Left lung (tissue), 10 donors: ENCODE results near the gene R3HDM2. TPM values are rescaled to one million over a fixed set of nuclear protein-coding genes. Genes with fewer than 3 reads are reported as not detected.

Experiments
- ATAC-seq: fragments of 200-7000 bp; cut with Tn5 transposase; one replicate; pipeline ENCODE4 v1.9.1; 2020; ENCODE audit warnings: moderate library complexity
- DNase-seq, 4 donors: peaks; one replicate each; pipeline ENCODE4 v3.0.0-alpha.2; 2013 to 2020
- H3K27ac ChIP-seq, 2 donors: fragments of 200-600 bp; sonication (generic) in 1 of 2; one replicate each; pipeline versions ENCODE4 v1.5.0 to v1.8.0; 2020 to 2021
- H3K27me3 ChIP-seq, 2 donors: fragments of 200-600 bp; sonication (generic) in 1 of 2; one replicate each; pipeline versions ENCODE4 v1.5.0 to v1.8.0; 2020 to 2021
- H3K36me3 ChIP-seq, 2 donors: fragments of 200-600 bp; sonication (generic) in 1 of 2; one replicate each; pipeline versions ENCODE4 v1.5.0 to v1.8.0; 2020 to 2021
- H3K4me1 ChIP-seq, 2 donors: fragments of 200-600 bp; one replicate each; pipeline ENCODE4 v1.8.0; 2021
- H3K4me3 ChIP-seq, 2 donors: fragments of 200-600 bp; sonication (generic) in 1 of 2; one replicate each; pipeline versions ENCODE4 v1.5.0 to v1.8.0; 2020 to 2021; ENCODE audit warnings: mild to moderate bottlenecking in 1 of 2
- H3K9me3 ChIP-seq, 2 donors: fragments of 200-600 bp; sonication (generic) in 1 of 2; one replicate each; pipeline versions ENCODE4 v1.5.0 to v1.8.0; 2020 to 2021
- CTCF ChIP-seq, 2 donors: fragments of 200-600 bp; sonication (generic) in 1 of 2; IDR thresholded peaks; one replicate each; pipeline versions ENCODE4 v1.5.0 to v1.8.0; 2021; ENCODE audit warnings: antibody characterized with exemption in 2 of 2
- intact Hi-C, 2 donors: fragments of 100-400 bp; cut with DNase I; formaldehyde crosslinking; loops; one replicate each; pipeline versions ENCODE4 v1.11.2 to v1.14.2; 2022
- polyA plus RNA-seq, 6 donors: library from polyadenylated mRNA; unstranded; fragments of 120-200 nt; gene quantifications; one replicate each; pipeline ENCODE4 v1.2.1, GENCODE V29; 2013; ENCODE audit not compliant: insufficient read length in 6 of 6
- total RNA-seq, 2 donors: library from RNA; stranded (reverse); fragmentation: NEBNext Ultra II Directional; extraction: Animal tissue kit (Norgen Biotek cat#: 25700); gene quantifications; one replicate each; pipeline ENCODE4 v1.2.1, GENCODE V29; 2021
- donor health status: DM: no; HTN: yes; CAD: no.
- donor health status: DM: no; HTN: no; CAD: no.

The R3HDM2 gene
- total and polyA plus RNA-seq, 8 donors = 52.4 to 92.3 (median 79.8) TPM

- peaks cover 0 to 100% of the 10 kb centered on the region in 2 donors for H3K36me3 ChIP-seq
- no peaks in the 10 kb centered on the region for H3K4me1 ChIP-seq
- H3K27ac ChIP-seq = no peak overlapping the region
- no peaks in the 10 kb centered on the region for H3K9me3 ChIP-seq
- H3K4me3 ChIP-seq = no peak overlapping the region
- no peak for TF ChIP-seq CTCF (IDR thresholded peaks at IDR 0.05)
- H3K27me3 ChIP-seq = no peaks in the 10 kb centered on the region
- DNase-seq = no peak
- intact Hi-C loops = no loop called here
- no peak for ATAC-seq
Observed at GRCh38 chr12:57205186-57205585, 225.7 kb downstream of the R3HDM2 start.

- peaks cover 0 to 100% of the 10 kb centered on the region in 2 donors for H3K36me3 ChIP-seq
- H3K27me3 ChIP-seq = no peaks in the 10 kb centered on the region
- H3K9me3 ChIP-seq = no peaks in the 10 kb centered on the region
- H3K4me3 ChIP-seq = no peak overlapping the region
- ATAC-seq (no peak), DNase-seq (no peak)
- TF ChIP-seq CTCF (IDR thresholded peaks at IDR 0.05) = no peak
- H3K4me1 ChIP-seq = no peaks in the 10 kb centered on the region
- intact Hi-C loops = no loop called here
- no peak overlapping the region for H3K27ac ChIP-seq
Observed at GRCh38 chr12:57204454-57204853, 226.4 kb downstream of the R3HDM2 start.

- Histone ChIP-seq H3K27me3 (no peaks in the 10 kb centered on the region), H3K4me1 (no peaks in the 10 kb centered on the region), H3K9me3 (no peaks in the 10 kb centered on the region), H3K27ac (no peak overlapping the region), H3K36me3 (peaks cover 0 to 100% of the 10 kb centered on the region in 2 donors), H3K4me3 (no peak overlapping the region)
- intact Hi-C loops = no loop called here
- no peak for TF ChIP-seq CTCF (IDR thresholded peaks at IDR 0.05)
- ATAC-seq (no peak), DNase-seq (no peak)
Observed at GRCh38 chr12:57203791-57204190, 227.1 kb downstream of the R3HDM2 start.

Other genes with a start within 250 kb of the R3HDM2 start
- gene NXPH4, start 214.2 kb downstream of the R3HDM2 start, total RNA-seq = 1 to 10 TPM in 1 of 2 donors, under 1 TPM in 1; 0.93 to 1.0 TPM
- gene NXPH4, start 214.2 kb downstream of the R3HDM2 start, polyA plus RNA-seq = 1 to 10 TPM in 4 of 6 donors, under 1 TPM in 2; 0.67 to 1.7 (median 1.4) TPM
- 100 to 1,000 TPM in 1 of 2 donors, 10 to 100 TPM in 1; 64.7 to 116 TPM for gene SHMT2, start 201.3 kb downstream of the R3HDM2 start, total RNA-seq
- 10 to 100 TPM; 65.8 to 82.4 (median 75.6) TPM for gene SHMT2, start 201.3 kb downstream of the R3HDM2 start, polyA plus RNA-seq
- gene STAC3, start 179.9 kb downstream of the R3HDM2 start, total RNA-seq = 1 to 10 TPM; 3.4 to 5.0 TPM
- gene STAC3, start 179.9 kb downstream of the R3HDM2 start, polyA plus RNA-seq = 1 to 10 TPM; 2.9 to 5.1 (median 3.4) TPM
- gene INHBC, start 3.7 kb upstream of the R3HDM2 start, total RNA-seq = not detected
- gene INHBC, start 3.7 kb upstream of the R3HDM2 start, polyA plus RNA-seq = under 1 TPM in 5 of 6 donors, not detected in 1; 0.16 to 0.29 (median 0.24) TPM
- under 1 TPM in 1 of 2 donors, not detected in 1; 0.52 TPM for gene INHBE, start 24.3 kb upstream of the R3HDM2 start, total RNA-seq
- gene INHBE, start 24.3 kb upstream of the R3HDM2 start, polyA plus RNA-seq = 1 to 10 TPM in 2 of 6 donors, under 1 TPM in 4; 0.58 to 1.4 (median 0.78) TPM
- gene GLI1, start 28.7 kb upstream of the R3HDM2 start, total RNA-seq = 1 to 10 TPM; 1.9 to 7.2 TPM
- gene GLI1, start 28.7 kb upstream of the R3HDM2 start, polyA plus RNA-seq = 10 to 100 TPM; 27.7 to 38.3 (median 33.0) TPM
- gene ARHGAP9, start 48.8 kb upstream of the R3HDM2 start, total RNA-seq = 100 to 1,000 TPM in 1 of 2 donors, 10 to 100 TPM in 1; 24.2 to 125 TPM
- 1 to 10 TPM; 4.4 to 6.4 (median 5.2) TPM for gene ARHGAP9, start 48.8 kb upstream of the R3HDM2 start, polyA plus RNA-seq
- 100 to 1,000 TPM; 113 to 168 TPM for gene MARS1, start 57.0 kb upstream of the R3HDM2 start, total RNA-seq
- 100 to 1,000 TPM in 3 of 6 donors, 10 to 100 TPM in 3; 92.5 to 153 (median 103) TPM for gene MARS1, start 57.0 kb upstream of the R3HDM2 start, polyA plus RNA-seq
- gene DDIT3, start 89.5 kb upstream of the R3HDM2 start, total RNA-seq = 10 to 100 TPM; 18.3 to 27.2 TPM
- gene DDIT3, start 89.5 kb upstream of the R3HDM2 start, polyA plus RNA-seq = 10 to 100 TPM; 16.4 to 29.4 (median 19.3) TPM
- gene MBD6, start 91.8 kb upstream of the R3HDM2 start, total RNA-seq = 100 to 1,000 TPM in 1 of 2 donors, 10 to 100 TPM in 1; 69.1 to 111 TPM
- gene MBD6, start 91.8 kb upstream of the R3HDM2 start, polyA plus RNA-seq = 10 to 100 TPM; 61.3 to 84.6 (median 73.2) TPM
- 100 to 1,000 TPM; 104 to 111 TPM for gene DCTN2, start 116.1 kb upstream of the R3HDM2 start, total RNA-seq
- gene DCTN2, start 116.1 kb upstream of the R3HDM2 start, polyA plus RNA-seq = 100 to 1,000 TPM; 150 to 162 (median 156) TPM
- gene KIF5A, start 119.0 kb upstream of the R3HDM2 start, total RNA-seq = under 1 TPM; 0.38 to 0.50 TPM
- 1 to 10 TPM; 4.3 to 6.5 (median 5.4) TPM for gene KIF5A, start 119.0 kb upstream of the R3HDM2 start, polyA plus RNA-seq
- 10 to 100 TPM; 43.4 to 44.1 TPM for gene PIP4K2C, start 160.1 kb upstream of the R3HDM2 start, total RNA-seq
- gene PIP4K2C, start 160.1 kb upstream of the R3HDM2 start, polyA plus RNA-seq = 10 to 100 TPM; 17.0 to 22.2 (median 21.3) TPM
- 10 to 100 TPM; 20.1 to 30.4 TPM for gene DTX3, start 173.8 kb upstream of the R3HDM2 start, total RNA-seq
- gene DTX3, start 173.8 kb upstream of the R3HDM2 start, polyA plus RNA-seq = 10 to 100 TPM; 51.3 to 64.8 (median 57.2) TPM
- gene ARHGEF25, start 180.4 kb upstream of the R3HDM2 start, total RNA-seq = 10 to 100 TPM; 16.5 to 20.0 TPM
- 10 to 100 TPM; 45.1 to 53.4 (median 46.4) TPM for gene ARHGEF25, start 180.4 kb upstream of the R3HDM2 start, polyA plus RNA-seq
- gene B4GALNT1, start 202.2 kb upstream of the R3HDM2 start, total RNA-seq = 1 to 10 TPM; 2.0 to 3.8 TPM
- 1 to 10 TPM in 5 of 6 donors, under 1 TPM in 1; 0.78 to 1.8 (median 1.3) TPM for gene B4GALNT1, start 202.2 kb upstream of the R3HDM2 start, polyA plus RNA-seq